Muscle layer of colon (tissue), 2 donors: ENCODE data around the gene CDC45.

Experiments used
- H3K27ac ChIP-seq: one replicate; pipeline ENCODE4 v1.7.0; 2013; ENCODE audit warnings: low read depth, mild to moderate bottlenecking, low read length, moderate library complexity
- H3K27me3 ChIP-seq, 2 donors: one replicate each; pipeline ENCODE4 v1.7.0; 2013; ENCODE audit warnings: low read length in 2 of 2, mild to moderate bottlenecking in 2 of 2; ENCODE audit not compliant: insufficient read depth in 2 of 2, control insufficient read depth in 1 of 2
- H3K36me3 ChIP-seq: one replicate; pipeline ENCODE4 v1.7.0; 2013; ENCODE audit warnings: mild to moderate bottlenecking, low read length; ENCODE audit not compliant: insufficient read depth
- H3K4me1 ChIP-seq: one replicate; pipeline ENCODE4 v1.7.0; 2013; ENCODE audit warnings: mild to moderate bottlenecking, low read length; ENCODE audit not compliant: insufficient read depth
- H3K4me3 ChIP-seq, 2 donors: one replicate each; pipeline ENCODE4 v1.7.0; 2013; ENCODE audit warnings: low read length in 2 of 2, low read depth in 1 of 2, mild to moderate bottlenecking in 1 of 2, moderate library complexity in 1 of 2
- H3K9ac ChIP-seq: one replicate; pipeline ENCODE4 v1.7.0; 2013; ENCODE audit warnings: low read length
- H3K9me3 ChIP-seq: one replicate; pipeline ENCODE4 v1.7.0; 2013; ENCODE audit warnings: mild to moderate bottlenecking, low read length
- donor health status: abdominal sarcoma.
- donor health status: Adenocarcinoma of cecum.

The CDC45 gene

GRCh38 chr22:19565382-19566278, 85.9 kb downstream of the CDC45 start:
- Histone ChIP-seq H3K27ac (no peak overlapping the region), H3K4me1 (no peaks in the 10 kb centered on the region), H3K9me3 (no peaks in the 10 kb centered on the region), H3K4me3 (no peak overlapping the region), H3K27me3 (no peaks in the 10 kb centered on the region), H3K9ac (no peak overlapping the region), H3K36me3 (no peaks in the 10 kb centered on the region)

DNA sequence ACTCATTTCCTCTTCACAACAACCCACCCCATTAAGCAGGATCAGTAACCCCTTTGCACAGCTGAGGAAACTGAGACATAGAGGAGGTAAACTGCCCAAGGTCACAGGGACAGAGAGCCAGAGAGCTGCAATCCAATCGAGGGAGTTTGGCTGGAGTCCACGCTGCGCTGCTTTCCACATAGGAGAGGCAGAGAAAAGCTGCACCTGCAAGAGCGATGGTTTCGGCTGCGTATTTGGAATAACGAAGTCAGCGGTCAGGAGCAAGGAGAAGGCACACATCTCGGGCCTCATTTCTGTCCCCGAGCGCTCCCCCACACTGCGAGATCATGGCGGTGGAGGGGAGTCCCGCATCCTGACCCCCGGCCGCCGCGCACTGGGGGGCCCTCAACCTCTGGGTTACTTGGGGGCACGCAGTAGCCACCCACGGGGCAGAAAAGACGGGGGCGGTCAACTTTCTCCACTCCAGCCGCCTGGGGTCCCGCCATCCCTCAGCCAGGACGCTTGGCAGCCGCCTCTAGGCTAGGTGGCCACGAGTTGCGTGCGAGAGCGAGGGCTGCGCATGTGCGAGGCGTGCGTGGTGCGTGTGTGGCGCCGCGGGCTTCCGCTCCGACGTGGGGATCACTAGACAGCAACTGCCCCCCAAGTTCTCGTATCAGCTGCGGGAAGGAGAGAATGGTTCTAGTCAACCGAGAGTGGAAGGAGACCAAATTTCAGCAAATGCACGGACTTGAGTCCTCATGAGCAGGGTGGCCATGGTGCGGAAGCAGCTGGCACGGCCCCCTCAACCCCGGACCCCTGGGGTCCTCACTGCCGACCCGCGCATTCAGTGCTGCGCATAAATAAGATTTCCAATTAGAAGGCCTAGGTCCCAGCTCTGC, 86.8 kb downstream of the CDC45 start:
- Histone ChIP-seq H3K4me3 (no peak overlapping the region), H3K27me3 (no peaks in the 10 kb centered on the region), H3K9me3 (no peaks in the 10 kb centered on the region), H3K4me1 (no peaks in the 10 kb centered on the region), H3K9ac (no peak overlapping the region), H3K27ac (no peak overlapping the region), H3K36me3 (no peaks in the 10 kb centered on the region)

DNA sequence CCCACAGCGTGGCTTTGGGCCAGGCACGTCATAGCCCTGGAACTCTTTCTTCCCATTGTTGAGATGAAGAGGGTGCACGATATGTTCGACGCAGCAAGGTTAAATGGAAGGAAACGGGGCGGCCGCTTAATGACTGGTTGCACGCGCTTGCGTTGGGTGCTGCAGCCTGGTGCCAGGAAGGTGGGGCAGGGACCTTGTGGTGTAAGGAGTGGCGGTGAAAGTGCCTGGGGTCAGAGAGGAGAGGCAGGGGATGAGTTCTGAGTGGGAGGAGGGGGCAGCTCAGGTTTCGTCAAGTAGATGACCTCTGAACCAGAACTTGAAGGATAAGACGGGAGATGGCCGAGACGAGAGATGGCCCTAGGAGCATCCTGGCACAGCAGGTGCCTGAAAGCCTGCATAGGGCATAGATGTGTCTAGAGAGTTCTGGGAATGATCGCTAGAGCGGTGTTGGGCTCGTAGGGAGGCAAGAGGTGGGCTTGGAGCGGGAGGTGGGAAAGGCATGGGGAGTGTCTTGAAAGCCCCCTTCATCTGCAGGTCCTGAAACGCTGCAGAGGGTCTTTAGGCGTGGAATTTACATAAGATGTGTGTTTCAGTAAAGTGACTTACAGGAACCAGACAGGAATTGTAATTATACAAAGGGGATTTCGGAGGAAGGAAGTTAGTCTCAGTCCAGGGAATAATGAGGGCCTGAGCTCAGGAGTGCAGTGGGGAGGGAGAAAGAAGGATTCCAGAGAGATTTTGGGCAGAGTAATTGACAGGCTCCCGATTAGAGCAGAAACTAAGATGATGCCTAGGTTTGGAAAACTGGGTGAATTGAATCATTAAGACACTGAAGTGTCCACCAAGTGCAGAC, 87.7 kb downstream of the CDC45 start:
- Histone ChIP-seq H3K9me3 (no peaks in the 10 kb centered on the region), H3K4me1 (no peaks in the 10 kb centered on the region), H3K4me3 (no peak overlapping the region), H3K27me3 (no peaks in the 10 kb centered on the region), H3K9ac (no peak overlapping the region), H3K36me3 (no peaks in the 10 kb centered on the region), H3K27ac (no peak overlapping the region)

GRCh38 chr22:19568337-19569275, 88.9 kb downstream of the CDC45 start:
- no peaks in the 10 kb centered on the region for H3K4me1 ChIP-seq
- no peaks in the 10 kb centered on the region for H3K36me3 ChIP-seq
- H3K27me3 ChIP-seq: no peaks in the 10 kb centered on the region
- no peak overlapping the region for H3K9ac ChIP-seq
- no peak overlapping the region for H3K27ac ChIP-seq
- H3K4me3 ChIP-seq: no peak overlapping the region
- no peaks in the 10 kb centered on the region for H3K9me3 ChIP-seq

GRCh38 chr22:19569276-19569640, 89.5 kb downstream of the CDC45 start:
- Histone ChIP-seq H3K9ac (no peak overlapping the region), H3K9me3 (no peaks in the 10 kb centered on the region), H3K27ac (no peak overlapping the region), H3K27me3 (no peaks in the 10 kb centered on the region), H3K36me3 (no peaks in the 10 kb centered on the region), H3K4me3 (no peak overlapping the region), H3K4me1 (no peaks in the 10 kb centered on the region)

DNA sequence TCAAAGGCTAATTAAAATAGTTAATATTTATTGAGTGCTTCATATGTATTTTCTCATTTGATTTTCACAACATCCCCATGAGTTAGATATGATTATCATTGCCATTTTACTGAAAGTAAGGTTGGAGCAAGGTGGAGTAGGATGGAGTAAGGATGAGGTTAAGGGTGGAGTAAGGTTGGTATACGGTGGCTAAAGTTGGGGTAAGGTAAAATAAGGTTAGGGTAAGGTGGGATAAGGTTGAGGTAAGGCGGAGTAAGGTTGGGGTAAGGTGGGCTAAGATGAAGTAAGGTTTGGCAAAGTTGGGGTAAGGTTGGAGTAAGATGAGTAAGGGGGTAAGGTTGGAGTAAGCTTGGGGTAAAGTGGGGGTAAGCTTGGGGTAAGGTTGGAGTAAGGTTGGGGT, 90.3 kb downstream of the CDC45 start:
- no peak overlapping the region for H3K27ac ChIP-seq
- no peak overlapping the region for H3K4me3 ChIP-seq
- H3K27me3 ChIP-seq: no peaks in the 10 kb centered on the region
- H3K9ac ChIP-seq: no peak overlapping the region
- H3K4me1 ChIP-seq: no peaks in the 10 kb centered on the region
- no peaks in the 10 kb centered on the region for H3K9me3 ChIP-seq
- H3K36me3 ChIP-seq: no peaks in the 10 kb centered on the region
